ENCODE data around the gene NOTCH3.

- TF ChIP-seq CTCF (IDR thresholded peaks at IDR 0.05; ENCODE audit: low read length) (no peak), EZH2 (IDR thresholded peaks at IDR 0.05; ENCODE audit: borderline replicate concordance, low read length) (no peak)
Measured at GRCh38 chr19:15123031-15123890, 77.5 kb downstream of the NOTCH3 start.
